HG03196 (cell line): ENCODE data around the gene PRDM4.
"Not testable (repeated sequence)": the region's sequence is repeated elsewhere in the genome, so short reads cannot be mapped to it uniquely, and the experiment has no call there.

Experiments
- ATAC-seq: cut with Tn5 transposase; IDR thresholded peaks from one replicate; pipeline ENCODE4 v1.9.1; 2021; ENCODE audit not compliant: unreplicated experiment

Gene PRDM4

GRCh38 chr12:107702106-107702505 is 58.8 kb downstream of the PRDM4 start:
- no peak for ATAC-seq

- not testable (repeated sequence) for ATAC-seq
Observed at GRCh38 chr12:107695772-107696171, 65.2 kb downstream of the PRDM4 start.

DNA sequence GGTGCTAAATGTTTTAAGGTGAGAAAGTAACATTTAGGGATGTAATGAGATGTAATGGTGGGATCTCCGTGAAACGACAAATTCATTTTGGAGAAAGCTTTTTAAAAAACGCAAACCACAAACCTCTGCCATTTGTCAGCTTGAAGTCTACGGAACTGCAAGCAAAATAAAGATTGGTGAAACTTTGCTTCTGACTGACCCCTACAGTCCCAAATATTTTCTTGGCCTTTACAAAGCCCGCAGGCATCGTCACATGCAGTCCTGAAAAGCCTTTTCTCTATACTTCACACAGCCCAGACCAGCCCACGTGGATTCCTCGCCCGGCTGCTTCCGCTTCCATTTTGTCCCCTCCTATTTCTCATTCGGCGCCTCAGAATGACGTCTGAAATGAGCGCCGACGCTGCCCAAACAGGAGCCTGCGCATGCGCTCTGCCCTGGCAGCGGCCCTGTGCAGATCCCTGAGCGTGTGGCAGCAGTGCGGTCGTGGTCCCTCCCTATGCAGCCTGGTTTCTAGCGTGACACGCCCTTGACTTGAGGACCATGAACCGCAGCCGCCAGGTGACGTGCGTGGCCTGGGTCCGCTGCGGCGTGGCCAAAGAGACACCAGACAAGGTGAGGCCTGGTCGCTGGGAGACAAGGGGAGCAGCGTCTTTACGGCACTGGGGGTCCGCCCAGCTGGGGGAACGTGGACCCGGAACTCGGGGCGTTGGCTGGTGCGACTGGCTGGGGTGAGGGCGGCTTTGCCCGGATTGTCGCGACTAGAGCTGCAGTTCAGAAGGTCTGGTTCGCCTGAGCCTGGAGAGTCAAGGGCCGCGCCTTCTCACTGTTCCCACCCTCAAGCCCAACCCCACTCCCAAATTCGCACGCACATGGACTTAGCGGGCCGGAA is 75.3 kb downstream of the PRDM4 start, which contains the start of gene PWP1:
TSS of gene PWP1 (plus strand) at position 440 of the 889 bp plus-strand sequence. CDS start at position 541, 101 bp downstream.
- ATAC-seq: peak; percentile 85

DNA sequence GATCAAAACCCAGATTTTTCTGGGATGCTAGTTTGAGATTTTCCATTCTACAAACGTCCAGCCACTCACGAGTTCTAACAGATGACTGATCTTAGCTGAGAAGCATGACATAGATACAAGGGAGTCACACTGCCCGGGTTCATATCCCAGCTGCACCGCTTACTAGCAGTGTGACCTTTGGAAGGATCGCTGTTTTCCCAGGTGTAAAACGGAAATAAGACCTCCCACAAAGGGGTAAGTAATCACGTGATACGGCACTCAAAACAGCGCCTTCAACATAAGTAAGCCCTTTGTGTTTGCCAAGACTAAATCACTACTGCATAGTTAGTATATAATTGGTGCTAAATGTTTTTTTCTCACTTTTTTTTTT is 76.0 kb downstream of the PRDM4 start:
- no peak for ATAC-seq

DNA sequence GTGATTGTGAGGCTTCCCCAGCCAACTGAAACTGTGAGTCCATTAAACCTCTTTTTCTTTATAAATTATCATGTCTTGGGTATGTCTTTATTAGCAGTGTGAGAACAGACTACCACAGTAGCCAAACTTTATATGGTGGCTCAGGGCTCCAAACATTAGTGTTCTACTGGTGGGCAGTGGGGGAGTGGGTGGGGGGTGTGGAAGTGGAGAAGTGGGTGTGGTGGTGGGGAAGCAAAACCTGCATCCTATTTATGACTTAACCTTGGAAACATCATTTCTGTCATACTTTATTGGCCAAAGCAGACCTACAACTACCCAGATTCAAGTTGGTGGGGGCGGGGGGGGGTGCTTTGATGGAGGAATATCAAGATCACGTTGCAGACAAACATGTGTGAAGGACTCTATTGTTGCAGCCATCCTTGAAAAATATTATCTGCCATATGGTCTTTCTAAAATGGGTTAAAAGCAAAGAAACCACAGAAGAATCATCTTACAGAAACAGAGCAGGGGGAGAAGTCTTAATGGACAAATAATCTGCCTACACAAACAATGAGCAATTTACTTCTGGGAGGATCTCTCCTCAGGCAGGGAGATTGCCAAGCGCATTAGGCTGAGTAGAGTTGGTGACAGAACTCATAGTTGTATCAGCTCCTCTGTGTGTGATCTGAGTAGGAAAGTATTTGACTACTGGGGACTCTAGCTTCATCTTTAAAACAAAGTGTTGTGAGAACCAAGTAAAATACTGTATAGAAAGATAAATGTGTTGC is 76.7 kb downstream of the PRDM4 start:
- ATAC-seq: no peak
